RPMI8226 (cell line): ENCODE results near the gene TYMP.

Experiments used
- DNase-seq: peaks from one replicate; pipeline ENCODE4 v3.0.0-alpha.2; 2015

Gene TYMP

GRCh38 chr22:50482107-50483074, 47.4 kb downstream of the TYMP start:
- peak; percentile 47 for DNase-seq

GRCh38 chr22:50481440-50482106, 48.2 kb downstream of the TYMP start, which contains the start of gene ADM2:
Gene ADM2 (plus strand): TSS chr22:50481543. CDS start chr22:50481848, 305 bp downstream.
- DNase-seq, result peak; percentile 56

DNA sequence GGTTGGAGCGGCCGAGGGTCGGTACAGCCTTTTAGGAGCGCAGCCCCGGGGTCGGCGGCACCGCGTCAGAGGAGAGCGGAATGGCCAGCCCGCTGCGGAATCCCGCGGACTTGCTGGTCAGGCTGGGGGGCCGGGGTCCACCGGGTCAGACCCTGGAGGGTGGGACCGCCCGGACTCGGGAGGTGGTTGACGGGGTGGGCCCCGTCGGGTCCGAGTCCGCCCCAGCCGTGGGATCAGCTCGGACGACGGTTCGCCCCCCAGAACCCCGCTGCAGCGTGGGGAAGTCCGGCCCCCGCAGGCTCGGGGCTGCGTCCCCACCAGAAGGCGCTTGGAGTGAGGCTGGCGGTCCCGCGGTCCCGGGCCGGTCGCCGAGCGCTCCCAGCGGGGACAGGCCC, 48.8 kb downstream of the TYMP start:
- DNase-seq, result no peak

GRCh38 chr22:50479721-50480120, 50.1 kb downstream of the TYMP start:
- no peak for DNase-seq

DNA sequence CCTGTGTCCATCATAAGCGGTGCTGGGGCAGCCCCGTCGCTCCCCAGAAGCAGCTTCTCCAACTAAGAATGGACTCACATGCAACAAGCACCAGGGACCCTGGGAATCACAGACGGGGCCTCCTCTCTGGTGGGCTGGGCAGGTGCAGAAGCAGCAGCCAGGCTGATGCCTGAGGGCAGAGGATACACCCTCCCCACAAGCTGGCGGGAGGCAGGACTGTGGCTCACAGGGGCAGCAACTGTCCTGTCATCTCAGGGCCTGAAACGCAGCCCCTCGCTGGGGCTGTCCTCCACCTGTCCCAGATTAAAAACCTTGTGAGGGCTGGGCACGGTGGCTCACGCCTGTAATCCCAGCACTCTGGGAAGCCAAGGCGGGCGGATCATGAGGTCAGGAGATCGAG, 51.9 kb downstream of the TYMP start:
- DNase-seq, result no peak

DNA sequence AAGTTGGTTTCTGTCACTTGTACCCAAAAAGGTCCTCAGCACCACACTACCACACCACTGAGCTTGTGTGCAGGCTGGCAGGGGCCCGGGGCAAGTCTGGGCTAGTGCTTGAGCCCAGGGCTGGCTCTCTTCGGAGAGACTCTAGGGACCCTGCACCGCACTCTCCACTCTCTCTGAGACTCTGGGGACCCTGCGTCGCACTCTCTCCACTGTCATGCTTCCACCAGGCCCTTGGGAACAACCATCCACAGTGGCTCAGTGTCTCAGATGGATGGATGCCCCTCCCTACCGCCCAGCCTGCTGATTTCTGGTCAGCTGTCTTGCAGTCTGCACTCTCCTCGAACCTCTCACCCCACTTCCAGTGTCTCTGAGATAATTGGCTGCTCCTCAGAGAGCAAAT, 52.9 kb downstream of the TYMP start:
- no peak for DNase-seq
